Activated T-helper 1 cell treated with Interleukin-2 at 50 U/mL for 16 hours (primary cell): ENCODE data around the gene ESRP2.

Experiments used
- DNase-seq: peaks from one replicate; pipeline ENCODE4 v3.0.0-alpha.2; 2020; ENCODE audit warnings: low read depth

The ESRP2 gene

GRCh38 chr16:68263559-68264127 is 27.7 kb upstream of the ESRP2 start:
- no peak for DNase-seq

DNA sequence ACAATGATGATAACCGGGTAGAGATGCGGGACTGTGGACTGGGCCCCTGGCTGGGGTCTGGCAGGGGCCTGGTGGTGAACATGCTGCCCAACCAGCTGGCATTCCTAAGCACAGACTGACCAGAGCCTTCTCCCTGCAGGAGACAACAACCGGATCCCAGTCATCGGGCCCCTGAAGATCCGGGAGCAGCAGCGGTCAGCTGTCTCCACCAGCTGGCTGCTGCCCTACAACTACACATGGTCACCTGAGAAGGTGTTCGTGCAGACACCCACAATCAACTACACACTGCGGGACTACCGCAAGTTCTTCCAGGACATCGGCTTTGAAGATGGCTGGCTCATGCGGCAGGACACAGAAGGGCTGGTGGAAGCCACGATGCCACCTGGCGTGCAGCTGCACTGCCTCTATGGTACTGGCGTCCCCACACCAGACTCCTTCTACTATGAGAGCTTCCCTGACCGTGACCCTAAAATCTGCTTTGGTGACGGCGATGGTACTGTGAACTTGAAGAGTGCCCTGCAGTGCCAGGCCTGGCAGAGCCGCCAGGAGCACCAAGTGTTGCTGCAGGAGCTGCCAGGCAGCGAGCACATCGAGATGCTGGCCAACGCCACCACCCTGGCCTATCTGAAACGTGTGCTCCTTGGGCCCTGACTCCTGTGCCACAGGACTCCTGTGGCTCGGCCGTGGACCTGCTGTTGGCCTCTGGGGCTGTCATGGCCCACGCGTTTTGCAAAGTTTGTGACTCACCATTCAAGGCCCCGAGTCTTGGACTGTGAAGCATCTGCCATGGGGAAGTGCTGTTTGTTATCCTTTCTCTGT is 23.3 kb upstream of the ESRP2 start:
- DNase-seq: no peak

GRCh38 chr16:68257906-68258800 is 22.2 kb upstream of the ESRP2 start:
- DNase-seq: no peak

GRCh38 chr16:68257251-68257905 is 21.5 kb upstream of the ESRP2 start:
- no peak for DNase-seq

GRCh38 chr16:68255712-68256111 is 19.8 kb upstream of the ESRP2 start:
- no peak for DNase-seq

- no peak for DNase-seq
These were observed 17.8 kb upstream of the ESRP2 start for GRCh38 chr16:68253721-68254120.

GRCh38 chr16:68252383-68252782 is 16.5 kb upstream of the ESRP2 start:
- DNase-seq: no peak

- DNase-seq: no peak
These were observed 15.9 kb upstream of the ESRP2 start for GRCh38 chr16:68251832-68252231.

GRCh38 chr16:68250951-68251350 is 15.0 kb upstream of the ESRP2 start:
- no peak for DNase-seq

DNA sequence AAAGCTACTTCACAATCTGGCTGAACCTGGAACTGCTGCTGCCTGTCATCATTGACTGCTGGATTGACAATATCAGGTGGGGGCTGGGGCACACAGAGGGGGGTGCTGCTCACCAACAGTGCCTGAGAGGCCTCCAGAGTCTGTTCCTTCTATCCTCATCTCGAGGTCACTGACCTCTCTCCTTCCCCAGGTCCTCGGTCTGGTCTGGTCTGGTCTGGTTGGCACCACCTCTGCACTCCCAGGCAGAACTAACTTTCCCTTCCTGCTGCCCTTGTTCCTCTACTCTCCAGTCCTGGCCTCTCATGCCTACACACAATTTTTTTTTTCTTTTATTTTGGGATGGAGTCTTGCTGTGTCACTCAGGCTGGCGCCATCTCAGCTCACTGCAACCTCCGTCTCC is 13.4 kb upstream of the ESRP2 start:
- no peak for DNase-seq

- DNase-seq: no peak
These were observed 12.0 kb upstream of the ESRP2 start for GRCh38 chr16:68247932-68248331.

- DNase-seq: no peak
These were observed 11.5 kb upstream of the ESRP2 start for GRCh38 chr16:68247400-68247799.

GRCh38 chr16:68246666-68247065 is 10.7 kb upstream of the ESRP2 start:
- DNase-seq: no peak

DNA sequence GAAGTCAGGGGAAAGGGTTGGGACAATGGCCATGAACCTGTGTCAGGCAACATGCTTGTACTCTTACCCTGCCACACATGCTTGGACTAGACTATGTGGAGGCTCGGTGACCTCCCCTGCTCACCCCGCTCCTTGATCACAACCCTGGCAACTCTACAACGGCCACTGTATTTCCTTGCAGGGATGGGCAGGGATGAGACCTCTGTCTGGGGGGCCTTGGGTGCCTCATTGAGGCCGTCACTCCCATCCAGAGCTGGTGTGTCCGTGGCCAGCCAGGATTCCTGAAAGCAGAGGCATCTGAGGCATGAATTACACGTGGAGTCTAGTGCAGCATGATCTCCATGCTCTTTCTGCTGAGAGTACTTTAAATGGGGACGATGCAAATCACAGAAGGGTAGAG is 10.2 kb upstream of the ESRP2 start:
- no peak for DNase-seq

DNA sequence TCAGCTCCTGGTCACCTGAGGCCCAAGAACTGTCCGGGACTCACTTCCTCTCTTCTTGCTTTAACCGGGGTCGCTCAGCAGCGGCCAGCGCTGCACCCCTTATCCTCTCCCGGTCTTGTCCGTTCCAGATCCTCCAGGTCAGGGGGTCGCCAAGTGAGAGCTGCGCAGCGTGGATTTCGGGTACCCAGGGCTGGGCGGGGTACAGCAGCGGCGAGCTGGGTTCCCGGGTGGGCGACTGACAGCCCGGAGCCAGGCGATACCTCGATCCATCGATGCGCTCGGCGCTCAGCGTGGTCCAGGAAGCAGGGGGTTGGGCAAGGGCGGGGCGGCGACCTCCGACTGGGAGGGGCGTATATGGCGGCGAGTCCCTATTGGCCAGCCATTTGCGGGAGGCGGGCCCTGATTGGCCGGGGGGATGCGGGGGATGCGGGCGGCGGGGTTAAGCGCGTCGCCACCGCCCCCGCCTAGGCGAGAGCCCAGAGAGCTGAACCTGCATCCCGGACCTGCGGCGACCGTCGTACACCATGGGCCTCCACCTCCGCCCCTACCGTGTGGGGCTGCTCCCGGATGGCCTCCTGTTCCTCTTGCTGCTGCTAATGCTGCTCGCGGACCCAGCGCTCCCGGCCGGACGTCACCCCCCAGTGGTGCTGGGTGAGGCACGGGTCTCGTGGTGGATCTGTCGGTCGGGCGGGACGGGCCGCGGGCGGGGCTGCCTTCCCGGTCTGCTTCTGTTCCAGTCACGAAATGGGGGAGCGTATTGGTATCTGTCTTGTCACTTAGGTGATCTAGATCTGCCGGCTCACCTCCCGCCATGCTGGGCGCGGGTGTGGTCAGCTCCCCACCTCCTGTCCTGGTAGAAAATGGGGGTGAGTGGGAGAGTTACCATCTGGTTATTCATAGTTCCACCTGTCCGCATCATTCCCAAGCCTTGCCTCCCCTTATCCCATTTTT is 9.3 kb upstream of the ESRP2 start, which contains the start of gene PLA2G15:
Gene PLA2G15, plus strand, starts transcription at position 471 of the 951 bp plus-strand sequence. Its CDS starts 54 bp downstream, at position 525.
- peak; percentile 94 for DNase-seq

DNA sequence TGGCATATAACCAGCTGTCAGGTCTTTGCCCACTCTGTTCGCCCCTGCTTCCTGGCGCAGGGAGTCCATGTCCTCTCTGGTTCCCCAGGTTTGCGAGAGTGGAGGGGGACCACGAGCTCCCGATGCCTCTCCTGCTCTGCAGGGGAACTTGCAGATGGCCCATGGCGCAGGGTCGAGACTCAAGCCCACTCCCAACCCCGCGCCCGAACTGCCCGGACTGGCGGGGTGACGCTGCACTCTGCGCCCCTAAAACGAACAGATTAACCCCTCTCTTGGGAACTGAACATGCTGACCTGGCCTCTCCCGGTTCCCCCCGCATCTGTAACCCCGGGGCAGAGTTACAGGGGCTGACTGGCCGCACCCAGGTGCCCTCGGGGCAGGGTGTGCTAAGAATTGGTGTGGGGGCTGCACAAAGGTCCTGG is 8.6 kb upstream of the ESRP2 start:
- no peak for DNase-seq

DNA sequence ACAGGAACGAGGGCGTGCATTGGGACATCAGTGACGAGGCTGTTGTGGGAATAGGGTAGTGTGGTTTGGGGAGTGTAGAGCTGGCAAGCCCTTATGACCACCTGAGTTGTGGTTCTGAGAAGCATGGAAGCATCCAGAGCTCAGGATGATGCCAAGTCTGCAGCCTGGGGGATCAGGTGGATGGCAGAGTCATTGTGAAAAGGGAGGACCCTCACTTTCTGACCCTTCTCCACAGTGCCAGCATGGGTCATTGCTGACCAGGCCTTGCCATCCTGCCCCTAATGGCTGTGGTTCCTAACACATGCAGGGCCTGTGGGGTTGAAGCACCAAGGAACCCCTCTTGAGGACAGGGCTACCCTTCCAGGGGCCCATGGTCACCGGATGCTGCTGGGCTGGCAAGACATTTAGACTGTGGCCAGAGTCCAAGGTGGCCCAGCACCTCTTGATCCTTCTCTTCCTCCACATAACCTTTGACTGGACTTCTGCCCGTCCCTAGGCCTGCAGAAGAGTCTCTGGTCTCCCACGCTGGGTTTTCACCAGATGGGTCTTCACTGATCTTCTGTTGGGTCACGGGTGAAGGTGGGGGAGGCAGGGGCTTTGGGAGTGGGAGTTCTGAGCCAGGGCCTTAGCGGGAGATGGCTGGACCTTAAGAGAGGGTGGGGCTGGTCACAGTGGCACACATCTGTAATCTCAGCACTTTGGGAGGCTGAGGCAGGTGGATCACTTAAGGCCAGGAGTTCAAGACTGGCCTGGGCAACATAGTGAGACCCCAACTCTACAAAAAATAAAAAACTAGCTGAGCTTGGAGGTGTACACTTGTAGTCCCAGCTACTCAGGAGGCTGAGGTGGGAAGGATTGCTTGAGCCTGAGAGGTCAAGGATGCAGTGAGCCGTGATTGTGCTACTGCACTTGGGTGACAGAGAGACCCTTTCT is 7.3 kb upstream of the ESRP2 start:
- no peak for DNase-seq

GRCh38 chr16:68242085-68242484 is 6.2 kb upstream of the ESRP2 start:
- no peak for DNase-seq

- DNase-seq: no peak
These were observed 2.1 kb upstream of the ESRP2 start for GRCh38 chr16:68238029-68238345.
